Natural killer cell treated with Interleukin-12 subunit alpha and Interleukin-12 subunit beta and Interleukin-15 and Interleukin-18, amount 100 ng/mL, for 72 hours (primary cell): Measurements from ENCODE around the gene DCLK2. TPM values are rescaled to one million over a fixed set of nuclear protein-coding genes. Genes with fewer than 3 reads are reported as not detected.

Experiments used
- ATAC-seq, 2 donors: fragments of 150-1000 bp; cut with Tn5 transposase in 1 of 2; sonication (Bioruptor Pico), chemical (Tn5 transposase) in 1 of 2; 2 replicates each; pipeline ENCODE4 v1.10.0; 2021
- DNase-seq: peaks from one replicate; pipeline ENCODE4 v3.0.0; 2022; ENCODE audit warnings: low spot score
- H3K27ac Mint-ChIP-seq, 2 donors: 1 replicate in 1 of 2; 2 replicates in 1 of 2; pipeline ENCODE4 v1.8.0; 2022; ENCODE audit warnings: mixed read lengths in 2 of 2, mild to moderate bottlenecking in 1 of 2, moderate library complexity in 1 of 2
- H3K27me3 Mint-ChIP-seq, 2 donors: 1 replicate in 1 of 2; 2 replicates in 1 of 2; pipeline ENCODE4 v1.8.0; 2022; ENCODE audit warnings: mixed read lengths in 2 of 2
- H3K36me3 Mint-ChIP-seq: one replicate; pipeline ENCODE4 v1.8.0; 2022; ENCODE audit warnings: mixed read lengths
- H3K4me1 Mint-ChIP-seq, 2 donors: 1 replicate in 1 of 2; 2 replicates in 1 of 2; pipeline ENCODE4 v1.8.0; 2022; ENCODE audit warnings: low read depth in 2 of 2, mixed read lengths in 2 of 2, mild to moderate bottlenecking in 1 of 2
- H3K4me3 Mint-ChIP-seq: one replicate; pipeline ENCODE4 v1.8.0; 2022; ENCODE audit warnings: mixed read lengths
- H3K9me3 Mint-ChIP-seq: 2 replicates; pipeline ENCODE4 v1.8.0; 2022; ENCODE audit warnings: mixed read lengths
- total RNA-seq, 2 donors: library from RNA; stranded (reverse); gene quantifications; one replicate each; pipeline ENCODE4 v1.2.3, GENCODE V29; 2022

The DCLK2 gene
- total RNA-seq, 2 donors from 2014 or later, result 0.08 TPM; not detected in 1

DNA sequence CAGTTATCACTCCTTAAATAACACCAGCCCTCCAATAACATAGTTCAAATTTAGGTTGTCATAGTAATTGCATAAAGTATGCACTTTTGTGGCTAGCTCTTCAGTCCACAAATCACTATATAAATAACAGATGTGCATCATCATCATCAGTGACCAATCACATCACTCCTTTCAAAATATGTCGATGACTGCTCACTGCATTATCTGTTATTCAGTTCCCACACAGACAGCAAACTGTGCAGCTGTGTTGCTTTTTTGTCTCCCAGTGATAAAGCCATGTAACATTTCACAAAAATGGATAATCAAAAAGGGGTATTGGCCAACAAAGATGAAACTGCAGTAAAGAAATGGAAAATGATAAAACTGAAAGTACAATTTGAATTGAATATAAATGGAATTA is 205.4 kb downstream of the DCLK2 start:
- Mint-ChIP-seq H3K27ac (peak overlapping the region in 1 of 2 donors; percentile 40), H3K9me3 (no peaks in the 10 kb centered on the region), H3K4me3 (no peak overlapping the region), H3K27me3 (no peaks in the 10 kb centered on the region), H3K4me1 (peaks cover 0 to 3% of the 10 kb centered on the region in 2 donors), H3K36me3 (peaks cover 6% of the 10 kb centered on the region)
- ATAC-seq, result no peak
- no peak for DNase-seq

DNA sequence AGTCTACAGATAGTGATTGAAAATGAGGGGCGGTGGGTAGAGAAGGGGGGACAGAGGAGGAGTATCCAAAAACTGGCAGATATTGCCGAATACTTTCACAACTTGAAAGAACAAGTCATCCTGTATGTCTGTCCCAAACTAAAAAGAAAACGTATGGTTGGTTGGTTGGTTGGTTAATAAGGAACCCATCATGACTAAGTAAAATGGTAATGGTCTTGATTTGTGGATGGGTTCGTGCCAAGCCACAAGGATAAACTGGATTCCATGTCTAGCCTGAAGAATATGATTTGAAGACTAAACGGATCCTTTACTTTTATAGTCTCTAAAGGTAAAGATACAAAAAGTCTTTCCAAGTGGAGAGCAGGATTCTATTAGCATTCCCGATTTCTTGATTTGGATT is 208.4 kb downstream of the DCLK2 start:
- H3K9me3 Mint-ChIP-seq, result no peaks in the 10 kb centered on the region
- no peaks in the 10 kb centered on the region for H3K36me3 Mint-ChIP-seq
- no peaks in the 10 kb centered on the region for H3K27me3 Mint-ChIP-seq
- ATAC-seq (no peak), DNase-seq (no peak)
- H3K4me3 Mint-ChIP-seq, result no peak overlapping the region
- H3K27ac Mint-ChIP-seq, result no peak overlapping the region
- H3K4me1 Mint-ChIP-seq, result peaks cover 0 to 3% of the 10 kb centered on the region in 2 donors

DNA sequence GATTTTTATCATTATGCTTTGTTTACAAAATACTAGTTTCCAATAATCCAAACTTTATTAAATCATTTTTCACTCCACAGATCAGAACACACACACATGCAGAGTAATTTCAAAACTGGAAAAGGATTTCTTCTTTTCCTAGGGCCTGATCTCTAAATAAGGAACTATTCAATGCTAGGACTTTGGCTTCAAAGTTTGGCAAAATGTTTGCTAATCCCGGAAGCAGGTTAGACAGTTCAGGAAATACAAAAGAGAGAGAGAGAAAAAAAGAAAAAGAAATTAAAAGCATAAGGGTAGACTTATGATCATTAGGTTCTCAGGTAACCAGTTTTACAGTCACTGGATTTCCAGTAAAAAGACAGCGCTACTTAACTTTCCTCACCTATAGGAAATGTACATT is 211.0 kb downstream of the DCLK2 start:
- no peak overlapping the region for H3K4me3 Mint-ChIP-seq
- no peaks in the 10 kb centered on the region for H3K36me3 Mint-ChIP-seq
- no peak overlapping the region for H3K27ac Mint-ChIP-seq
- ATAC-seq (no peak), DNase-seq (no peak)
- no peaks in the 10 kb centered on the region for H3K4me1 Mint-ChIP-seq
- no peaks in the 10 kb centered on the region for H3K9me3 Mint-ChIP-seq
- H3K27me3 Mint-ChIP-seq, result no peaks in the 10 kb centered on the region

DNA sequence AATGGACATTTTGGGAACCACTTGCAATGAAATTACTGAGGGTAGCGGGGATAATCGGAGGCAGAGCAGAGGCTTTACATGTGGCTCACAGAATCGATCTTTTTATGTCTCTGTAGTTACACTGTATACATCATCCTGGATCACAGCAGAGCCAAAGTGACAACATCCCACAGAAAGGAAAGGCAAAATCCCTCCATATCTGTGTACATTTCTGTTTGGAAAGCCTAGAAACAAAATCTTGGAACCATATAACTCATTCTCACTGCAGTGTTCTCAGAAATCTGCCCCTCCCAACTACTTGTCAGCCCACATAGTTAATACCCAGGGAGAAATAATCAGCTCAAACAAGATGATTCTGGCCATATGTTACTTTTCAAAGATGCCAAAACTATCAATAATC is 211.6 kb downstream of the DCLK2 start:
- H3K4me3 Mint-ChIP-seq, result no peak overlapping the region
- no peaks in the 10 kb centered on the region for H3K4me1 Mint-ChIP-seq
- no peak for DNase-seq
- no peaks in the 10 kb centered on the region for H3K27me3 Mint-ChIP-seq
- ATAC-seq, result no peak
- no peak overlapping the region for H3K27ac Mint-ChIP-seq
- no peaks in the 10 kb centered on the region for H3K36me3 Mint-ChIP-seq
- H3K9me3 Mint-ChIP-seq, result no peaks in the 10 kb centered on the region

DNA sequence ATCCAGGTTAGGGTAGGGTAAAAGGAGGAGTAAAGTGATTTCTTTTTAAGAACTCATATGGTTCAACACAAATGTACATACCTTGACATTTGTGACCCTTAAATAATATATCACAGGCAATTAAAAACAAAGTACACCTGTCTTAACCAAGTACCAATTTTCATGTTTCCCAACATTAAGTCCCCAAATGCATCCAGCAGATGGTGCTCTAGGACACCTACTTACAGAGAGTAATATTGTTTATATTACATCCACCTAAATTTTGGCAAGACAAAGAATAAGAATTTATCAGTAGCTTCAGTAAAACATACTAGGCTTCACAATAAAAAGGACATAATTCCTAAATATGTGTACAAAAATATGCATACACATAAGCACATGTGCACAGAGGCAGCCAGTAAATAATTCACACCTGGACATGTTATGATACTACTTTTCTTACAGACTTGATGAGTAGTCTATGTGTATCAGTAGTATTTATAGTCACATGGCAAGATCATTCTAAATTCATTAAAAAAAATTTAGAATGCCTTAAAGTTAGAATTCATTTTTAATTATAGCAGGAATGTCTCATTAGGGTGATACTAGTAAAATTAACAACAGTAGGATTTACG is 219.7 kb downstream of the DCLK2 start:
- Mint-ChIP-seq H3K27me3 (no peaks in the 10 kb centered on the region), H3K36me3 (no peaks in the 10 kb centered on the region), H3K9me3 (no peaks in the 10 kb centered on the region), H3K4me1 (no peaks in the 10 kb centered on the region), H3K27ac (no peak overlapping the region), H3K4me3 (no peak overlapping the region)
- ATAC-seq (no peak), DNase-seq (no peak)

DNA sequence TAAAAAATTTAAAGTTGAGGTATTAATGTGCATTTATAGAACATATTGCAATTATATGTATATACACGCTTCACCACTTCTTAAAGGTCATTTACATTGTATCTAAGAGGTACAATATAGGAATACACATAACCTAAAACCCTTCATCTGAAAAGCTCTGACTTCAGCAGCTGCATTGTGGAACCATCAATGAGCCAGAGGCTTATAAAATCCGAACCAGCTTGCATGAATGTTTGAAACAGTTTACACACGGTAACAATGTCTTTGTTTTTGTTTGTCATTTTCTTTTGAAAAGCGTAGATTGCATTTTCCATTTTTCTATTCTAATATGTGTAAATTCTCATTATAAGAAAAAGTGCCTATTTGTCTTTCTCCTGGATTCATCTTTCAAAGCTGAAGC is 221.6 kb downstream of the DCLK2 start:
- H3K27ac Mint-ChIP-seq, result no peak overlapping the region
- ATAC-seq, result no peak
- no peak for DNase-seq
- no peaks in the 10 kb centered on the region for H3K4me1 Mint-ChIP-seq
- H3K27me3 Mint-ChIP-seq, result no peaks in the 10 kb centered on the region
- no peak overlapping the region for H3K4me3 Mint-ChIP-seq
- no peaks in the 10 kb centered on the region for H3K36me3 Mint-ChIP-seq
- H3K9me3 Mint-ChIP-seq, result no peaks in the 10 kb centered on the region

DNA sequence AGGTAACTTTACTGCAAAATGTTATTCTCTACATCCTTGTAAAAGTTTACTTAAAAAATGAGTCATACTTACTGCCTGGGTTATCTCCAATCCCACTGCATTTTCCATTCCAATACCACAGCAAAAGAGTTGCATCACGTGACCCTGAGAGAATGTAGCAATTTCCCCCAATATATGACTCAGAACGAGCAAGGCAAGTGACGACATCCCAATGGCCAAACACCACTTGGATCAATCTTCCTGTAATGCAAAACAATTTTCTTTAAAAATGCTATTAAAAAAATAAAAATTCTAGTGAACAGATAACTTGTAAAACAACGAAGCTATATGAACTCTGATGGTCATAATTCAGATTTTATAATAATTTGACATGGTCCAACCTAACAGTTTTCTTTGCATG is 224.3 kb downstream of the DCLK2 start:
- Mint-ChIP-seq H3K27me3 (no peaks in the 10 kb centered on the region), H3K4me3 (no peak overlapping the region), H3K4me1 (no peaks in the 10 kb centered on the region), H3K36me3 (no peaks in the 10 kb centered on the region), H3K27ac (peak overlapping the region in 1 of 2 donors; percentile 57), H3K9me3 (no peaks in the 10 kb centered on the region)
- no peak for DNase-seq
- ATAC-seq, result peak in 1 of 2 donors; percentile 69

DNA sequence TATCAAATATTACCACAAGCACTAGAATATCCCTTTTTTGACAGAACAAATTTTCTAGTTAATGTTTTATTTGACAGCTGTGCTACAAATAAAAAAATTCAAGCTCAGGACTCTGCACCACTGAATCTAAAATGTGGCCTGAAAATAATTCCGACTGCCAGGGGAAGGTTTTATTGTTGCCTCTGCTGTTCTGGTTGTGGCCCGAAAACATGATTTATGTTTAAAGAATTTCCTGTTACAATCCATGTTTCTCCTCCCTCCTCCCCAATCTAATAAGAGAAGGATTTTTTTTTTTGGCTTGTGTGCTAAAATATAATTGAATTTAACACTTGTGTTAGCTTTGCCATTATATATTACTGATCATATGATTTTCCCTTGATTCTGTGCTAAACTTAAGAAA is 227.8 kb downstream of the DCLK2 start:
- H3K4me1 Mint-ChIP-seq, result no peaks in the 10 kb centered on the region
- H3K36me3 Mint-ChIP-seq, result no peaks in the 10 kb centered on the region
- no peak overlapping the region for H3K27ac Mint-ChIP-seq
- ATAC-seq (no peak), DNase-seq (no peak)
- H3K4me3 Mint-ChIP-seq, result no peak overlapping the region
- no peaks in the 10 kb centered on the region for H3K27me3 Mint-ChIP-seq
- H3K9me3 Mint-ChIP-seq, result no peaks in the 10 kb centered on the region

DNA sequence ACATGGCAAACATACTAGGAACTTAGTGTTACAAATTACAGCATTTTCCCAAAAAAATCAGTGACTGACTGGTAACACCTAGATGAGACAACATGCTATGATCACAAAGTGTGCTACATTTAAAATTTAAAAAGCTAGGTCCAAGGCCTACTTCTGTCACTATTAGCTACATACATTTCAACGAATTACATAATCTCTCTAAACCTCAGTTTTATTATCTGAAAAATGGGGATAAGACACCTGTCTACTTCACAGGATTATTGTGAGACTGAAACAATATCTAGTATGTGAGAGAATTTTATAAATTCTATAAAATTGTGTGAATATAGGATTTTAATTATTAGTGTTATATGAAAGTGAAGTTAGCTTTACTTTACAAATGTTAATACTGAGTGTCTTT is 228.5 kb downstream of the DCLK2 start:
- Mint-ChIP-seq H3K4me1 (no peaks in the 10 kb centered on the region), H3K27me3 (no peaks in the 10 kb centered on the region), H3K36me3 (no peaks in the 10 kb centered on the region), H3K27ac (no peak overlapping the region), H3K9me3 (no peaks in the 10 kb centered on the region), H3K4me3 (no peak overlapping the region)
- ATAC-seq (no peak), DNase-seq (no peak)
